DND-41 (cell line): Measurements from ENCODE around the gene PACRG.

ENCODE experiments used
- ATAC-seq: fragments of 200-7000 bp; cut with Tn5 transposase; 3 replicates; pipeline ENCODE4 v1.9.1; 2021; ENCODE audit warnings: low read depth; ENCODE audit not compliant: insufficient read depth
- DNase-seq: peaks from one replicate; pipeline ENCODE4 v3.0.0-alpha.2; 2020
- H2AFZ ChIP-seq: 2 replicates; pipeline ENCODE4 v1.6.0; 2012; ENCODE audit warnings: low read depth, low read length
- H3K27ac ChIP-seq: 2 replicates; pipeline ENCODE4 v1.5.1; 2012; ENCODE audit warnings: low read length, inconsistent platforms
- H3K27me3 ChIP-seq: fragments of 200-600 bp; sonication (generic); 2 replicates; pipeline ENCODE4 v1.6.0; 2012; ENCODE audit warnings: low read length, mild to moderate bottlenecking, inconsistent platforms; ENCODE audit not compliant: insufficient read depth, poor library complexity
- H3K36me3 ChIP-seq: 2 replicates; pipeline ENCODE4 v1.5.1; 2012; ENCODE audit warnings: low read length, inconsistent platforms; ENCODE audit not compliant: insufficient read depth
- H3K4me1 ChIP-seq: 2 replicates; pipeline ENCODE4 v1.5.1; 2012; ENCODE audit warnings: mild to moderate bottlenecking, low read length; ENCODE audit not compliant: insufficient read depth
- H3K4me2 ChIP-seq: 2 replicates; pipeline ENCODE4 v1.6.0; 2012; ENCODE audit warnings: mild to moderate bottlenecking, moderate library complexity, low read length, inconsistent platforms; ENCODE audit not compliant: insufficient read depth
- H3K4me3 ChIP-seq, 2 experiments: fragments of 200-600 bp in 1 of 2; shearing (Covaris generic) in 1 of 2; 2 replicates each; pipeline ENCODE4 v1.5.1; 2012 to 2016; ENCODE audit warnings: inconsistent platforms in 2 of 2, low read length in 2 of 2, mild to moderate bottlenecking in 2 of 2, low read depth in 1 of 2, moderate library complexity in 1 of 2
- H3K79me2 ChIP-seq: 2 replicates; pipeline ENCODE4 v1.6.0; 2012; ENCODE audit warnings: low read length, inconsistent platforms; ENCODE audit not compliant: insufficient read depth
- H3K9ac ChIP-seq: 2 replicates; pipeline ENCODE4 v1.6.0; 2012; ENCODE audit warnings: low read depth, mild to moderate bottlenecking, inconsistent platforms, low read length, moderate library complexity
- H3K9me3 ChIP-seq: 2 replicates; pipeline ENCODE4 v1.5.1; 2012; ENCODE audit warnings: low read length, moderate library complexity, mild to moderate bottlenecking, inconsistent platforms; ENCODE audit not compliant: insufficient read depth, severe bottlenecking
- H4K20me1 ChIP-seq: 2 replicates; pipeline ENCODE4 v1.6.0; 2012; ENCODE audit warnings: low read length; ENCODE audit not compliant: insufficient read depth
- CTCF ChIP-seq: IDR thresholded peaks from 2 replicates; pipeline ENCODE4 v1.5.1; 2012; ENCODE audit warnings: borderline replicate concordance, low read length, moderate library complexity, mild to moderate bottlenecking; ENCODE audit not compliant: poor library complexity, severe bottlenecking; ENCODE audit errors: extremely low read depth
- EZH2 ChIP-seq: IDR thresholded peaks from 3 replicates; pipeline ENCODE4 v1.6.1; 2012; ENCODE audit warnings: borderline replicate concordance, low read depth, mild to moderate bottlenecking, moderate library complexity, low read length, inconsistent platforms; ENCODE audit not compliant: severe bottlenecking

The PACRG gene

GRCh38 chr6:163008626-163009025 lies 280.9 kb downstream of the PACRG start:
- H3K4me3 ChIP-seq, result no peak overlapping the region
- DNase-seq (no peak), ATAC-seq (no peak)
- TF ChIP-seq EZH2 (no peak), CTCF (no peak)
- no peaks in the 10 kb centered on the region for H3K4me1 ChIP-seq
- no peak overlapping the region for H3K9ac ChIP-seq
- H3K4me2 ChIP-seq, result no peak overlapping the region
- H3K36me3 ChIP-seq, result no peaks in the 10 kb centered on the region
- H3K27ac ChIP-seq, result no peak overlapping the region
- no peaks in the 10 kb centered on the region for H3K9me3 ChIP-seq
- H2AFZ ChIP-seq, result no peak overlapping the region
- H3K27me3 ChIP-seq, result no peaks in the 10 kb centered on the region
- H4K20me1 ChIP-seq, result no peaks in the 10 kb centered on the region
- no peaks in the 10 kb centered on the region for H3K79me2 ChIP-seq

DNA sequence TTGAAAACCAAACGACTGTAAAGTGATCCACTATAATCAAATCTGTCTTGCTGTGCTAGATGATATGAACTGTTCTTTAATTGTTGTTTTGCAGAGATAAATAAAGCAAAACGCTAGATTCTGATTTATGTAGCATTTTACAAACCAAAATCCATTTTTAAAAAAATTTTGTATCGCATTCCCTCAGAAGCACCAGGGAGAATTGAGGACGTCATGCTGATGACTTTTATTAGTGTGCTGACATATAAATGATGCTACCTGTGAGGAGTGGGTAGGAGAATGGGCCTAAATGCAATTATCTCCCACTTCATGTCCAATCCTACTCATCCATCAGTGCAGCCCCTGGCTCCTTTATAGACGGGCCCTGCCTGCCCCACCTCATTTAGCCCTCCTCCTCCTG lies 282.4 kb downstream of the PACRG start:
- no peak overlapping the region for H3K4me3 ChIP-seq
- no peak overlapping the region for H3K4me2 ChIP-seq
- no peak for ATAC-seq
- no peaks in the 10 kb centered on the region for H3K4me1 ChIP-seq
- no peak overlapping the region for H3K27ac ChIP-seq
- H3K36me3 ChIP-seq, result no peaks in the 10 kb centered on the region
- H3K9ac ChIP-seq, result no peak overlapping the region
- no peaks in the 10 kb centered on the region for H3K9me3 ChIP-seq
- H3K79me2 ChIP-seq, result no peaks in the 10 kb centered on the region
- TF ChIP-seq EZH2 (no peak), CTCF (no peak)
- H3K27me3 ChIP-seq, result no peaks in the 10 kb centered on the region
- DNase-seq, result no peak
- no peak overlapping the region for H2AFZ ChIP-seq
- no peaks in the 10 kb centered on the region for H4K20me1 ChIP-seq

DNA sequence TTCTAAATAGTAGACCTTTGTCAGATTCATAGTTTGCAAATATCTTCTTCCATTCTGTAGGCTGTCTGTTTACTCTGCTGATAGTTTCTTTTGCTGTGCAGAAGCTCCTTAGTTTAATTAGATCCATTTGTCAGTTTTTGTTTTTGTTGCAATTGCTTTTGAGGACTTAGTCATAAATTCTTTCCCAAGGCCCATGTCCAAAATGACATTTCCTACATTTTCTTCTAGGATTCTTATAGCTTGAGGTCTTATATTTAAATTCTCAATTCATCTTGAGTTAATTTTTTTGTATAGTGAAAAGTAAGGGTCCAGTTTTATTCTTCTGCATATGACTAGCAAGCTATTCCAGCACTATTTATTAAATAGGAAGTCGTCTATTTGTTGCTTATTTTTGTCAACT lies 287.0 kb downstream of the PACRG start:
- DNase-seq (no peak), ATAC-seq (no peak)
- Histone ChIP-seq H3K79me2 (no peaks in the 10 kb centered on the region), H3K9me3 (no peaks in the 10 kb centered on the region), H2AFZ (no peak overlapping the region), H3K36me3 (no peaks in the 10 kb centered on the region), H3K9ac (no peak overlapping the region), H3K4me2 (no peak overlapping the region), H3K4me3 (no peak overlapping the region), H3K4me1 (no peaks in the 10 kb centered on the region), H4K20me1 (no peaks in the 10 kb centered on the region), H3K27me3 (no peaks in the 10 kb centered on the region), H3K27ac (no peak overlapping the region)
- TF ChIP-seq EZH2 (no peak), CTCF (no peak)

- H3K27me3 ChIP-seq, result no peaks in the 10 kb centered on the region
- H4K20me1 ChIP-seq, result no peaks in the 10 kb centered on the region
- peaks cover 5% of the 10 kb centered on the region for H3K9me3 ChIP-seq
- no peak overlapping the region for H3K4me3 ChIP-seq
- TF ChIP-seq CTCF, result no peak
- TF ChIP-seq EZH2, result no peak
- ATAC-seq (no peak), DNase-seq (no peak)
- H3K27ac ChIP-seq, result no peak overlapping the region
- H3K4me2 ChIP-seq, result no peak overlapping the region
- H3K36me3 ChIP-seq, result no peaks in the 10 kb centered on the region
- H3K9ac ChIP-seq, result no peak overlapping the region
- no peaks in the 10 kb centered on the region for H3K4me1 ChIP-seq
- no peak overlapping the region for H2AFZ ChIP-seq
- no peaks in the 10 kb centered on the region for H3K79me2 ChIP-seq
These were observed 290.0 kb downstream of the PACRG start for GRCh38 chr6:163017801-163018200.
